ENCODE results near the gene ATP13A3.

- TF ChIP-seq EZH2phosphoT487 (IDR thresholded peaks at IDR 0.05; ENCODE audit: unreplicated experiment) (no peak), CTCF (conservative IDR thresholded peaks at IDR 0.05; ENCODE audit: low read depth in 2 of 2) (no peak), CREB1 (CRISPR knock-in tag; IDR thresholded peaks at IDR 0.05; ENCODE audit: low read depth) (no peak), ZNF114 (CRISPR knock-in tag; IDR thresholded peaks at IDR 0.05) (no peak), REST (IDR thresholded peaks at IDR 0.05; ENCODE audit: unreplicated experiment) (no peak), ZNF331 (CRISPR knock-in tag; IDR thresholded peaks at IDR 0.05; ENCODE audit: low read depth) (no peak), POLR2AphosphoS5 (IDR thresholded peaks at IDR 0.05; ENCODE audit: low read depth) (no peak), EZH2 (IDR thresholded peaks at IDR 0.05; ENCODE audit: low read depth, unreplicated experiment) (no peak)
Observed at GRCh38 chr3:194484614-194485013, 2.2 kb downstream of the ATP13A3 start.
